Gastrocnemius medialis (tissue), 4 donors: Measurements from ENCODE around the gene LFNG. TPM values are rescaled to one million over a fixed set of nuclear protein-coding genes. Genes with fewer than 3 reads are reported as not detected.

Source experiments
- ATAC-seq, 2 donors: fragments of 150-250 bp; one replicate each; pipeline ENCODE4 v1.9.1; 2016
- DNase-seq, 2 donors: peaks; one replicate each; pipeline ENCODE4 v3.0.0-alpha.2; 2019
- H3K27ac ChIP-seq, 4 donors: fragments of 200-600 bp; sonication (generic); 1 replicate in 1 of 4; 2 replicates in 3 of 4; pipeline ENCODE4 v1.5.1; 2016 to 2018; ENCODE audit warnings: mild to moderate bottlenecking in 2 of 4, moderate library complexity in 1 of 4
- H3K27me3 ChIP-seq, 3 donors: fragments of 200-600 bp; sonication (generic) in 2 of 3; 1 replicate in 1 of 3; 2 replicates in 2 of 3; pipeline versions ENCODE4 v1.5.1 to v1.6.0; 2016 to 2019; ENCODE audit warnings: mild to moderate bottlenecking in 1 of 3, moderate library complexity in 1 of 3
- H3K36me3 ChIP-seq, 2 donors: fragments of 200-600 bp; sonication (generic) in 1 of 2; one replicate each; pipeline ENCODE4 v1.5.1; 2017 to 2018
- H3K4me1 ChIP-seq, 2 donors: fragments of 200-600 bp; sonication (generic) in 1 of 2; one replicate each; pipeline ENCODE4 v1.5.1; 2016 to 2017; ENCODE audit warnings: mild to moderate bottlenecking in 2 of 2
- H3K4me3 ChIP-seq, 4 donors: fragments of 200-600 bp; sonication (generic) in 3 of 4; 1 replicate in 1 of 4; 2 replicates in 3 of 4; pipeline ENCODE4 v1.5.1; 2016 to 2019; ENCODE audit warnings: mild to moderate bottlenecking in 2 of 4
- H3K9me3 ChIP-seq, 3 donors: fragments of 200-600 bp; sonication (generic) in 2 of 3; 1 replicate in 1 of 3; 2 replicates in 2 of 3; pipeline ENCODE4 v1.5.1; 2016 to 2019
- CTCF ChIP-seq, 5 experiments: fragments of 450-650 bp in 3 of 5; fragments of 200-600 bp in 2 of 5; sonication (generic) in 2 of 5; IDR thresholded peaks in 4 of 5; conservative IDR thresholded peaks in 1 of 5; 1 replicate in 4 of 5; 2 replicates in 1 of 5; pipeline ENCODE4 v1.5.1; 2016 to 2019; ENCODE audit warnings: antibody characterized with exemption in 5 of 5, mild to moderate bottlenecking in 3 of 5, moderate library complexity in 3 of 5
- POLR2A ChIP-seq, 2 donors: fragments of 450-650 bp; IDR thresholded peaks; one replicate each; pipeline ENCODE4 v1.6.1; 2017; ENCODE audit warnings: antibody characterized with exemption in 2 of 2, mild to moderate bottlenecking in 2 of 2, moderate library complexity in 2 of 2
- in situ Hi-C, 4 donors: fragments of 200-750 bp; cut with MboI; loops; one replicate each; pipeline versions ENCODE4 v1.15.0 to v1.8.0; 2017; ENCODE audit warnings: low sequenced_read_pairs in 4 of 4
- intact Hi-C: fragments of 100-400 bp; cut with DNase I; formaldehyde crosslinking; loops from one replicate; pipeline ENCODE4 v1.15.1; 2023; ENCODE audit warnings: low total_unique reads
- total RNA-seq, 4 donors: library from RNA; depleted of rRNA; stranded (reverse); fragments of >200 nt; gene quantifications; one replicate each; pipeline versions ENCODE4 v1.1.0 to v1.2.3, GENCODE V29; 2016

Gene LFNG
- total RNA-seq, 4 donors from 2014 or later: 1.0 to 5.9 (median 1.7) TPM

- peaks cover 20 to 25% of the 10 kb centered on the region in 2 donors for H3K4me1 ChIP-seq
- H3K27me3 ChIP-seq: no peaks in the 10 kb centered on the region
- intact Hi-C loops (no loop called here), in situ Hi-C loops (no loop called here)
- peak overlapping the region in 3 of 4 donors; percentile 1 to 37 (median 13) for H3K4me3 ChIP-seq
- H3K9me3 ChIP-seq: no peaks in the 10 kb centered on the region
- peak overlapping the region; percentile 6 to 57 (median 44) for H3K27ac ChIP-seq
- ATAC-seq: peak; percentile 76 to 85
- DNase-seq: peak; percentile 28 to 66
- TF ChIP-seq POLR2A (IDR thresholded peaks at IDR 0.05) (peak in 1 of 2 donors; percentile 7), CTCF (IDR thresholded peaks at IDR 0.05 in 4 of 5, conservative IDR thresholded peaks at IDR 0.05 in 1 of 5) (no peak)
- no peaks in the 10 kb centered on the region for H3K36me3 ChIP-seq
Observed at GRCh38 chr7:2508327-2509215, 11.0 kb upstream of the LFNG start.

- no peak overlapping the region for H3K4me3 ChIP-seq
Observed at GRCh38 chr7:2509298-2509906, 10.2 kb upstream of the LFNG start.

GRCh38 chr7:2510130-2510776, 9.3 kb upstream of the LFNG start:
- intact Hi-C loops (no loop called here), in situ Hi-C loops (no loop called here)
- no peak for TF ChIP-seq POLR2A (IDR thresholded peaks at IDR 0.05)
- no peak for TF ChIP-seq CTCF (IDR thresholded peaks at IDR 0.05 in 4 of 5, conservative IDR thresholded peaks at IDR 0.05 in 1 of 5)
- Histone ChIP-seq H3K4me1 (peaks cover 20 to 25% of the 10 kb centered on the region in 2 donors), H3K27me3 (no peaks in the 10 kb centered on the region), H3K4me3 (no peak overlapping the region), H3K36me3 (no peaks in the 10 kb centered on the region), H3K9me3 (no peaks in the 10 kb centered on the region), H3K27ac (no peak overlapping the region)
- ATAC-seq (no peak), DNase-seq (no peak)

More at GRCh38 chr7:2509298-2509906, 10.2 kb upstream of the LFNG start:
- Histone ChIP-seq H3K4me1 (peaks cover 20 to 25% of the 10 kb centered on the region in 2 donors), H3K36me3 (no peaks in the 10 kb centered on the region), H3K27me3 (no peaks in the 10 kb centered on the region), H3K9me3 (no peaks in the 10 kb centered on the region), H3K27ac (no peak overlapping the region)
- intact Hi-C loops: no loop called here
- ATAC-seq (no peak), DNase-seq (no peak)
- TF ChIP-seq POLR2A (IDR thresholded peaks at IDR 0.05) (no peak), CTCF (IDR thresholded peaks at IDR 0.05 in 4 of 5, conservative IDR thresholded peaks at IDR 0.05 in 1 of 5) (no peak)
- in situ Hi-C loops: no loop called here

- in situ Hi-C loops: no loop called here
- peaks cover 20 to 25% of the 10 kb centered on the region in 2 donors for H3K4me1 ChIP-seq
- ATAC-seq: no peak
- no peak overlapping the region for H3K27ac ChIP-seq
- no peak for DNase-seq
- no peaks in the 10 kb centered on the region for H3K36me3 ChIP-seq
- no peaks in the 10 kb centered on the region for H3K9me3 ChIP-seq
- H3K27me3 ChIP-seq: no peaks in the 10 kb centered on the region
- TF ChIP-seq CTCF (IDR thresholded peaks at IDR 0.05 in 4 of 5, conservative IDR thresholded peaks at IDR 0.05 in 1 of 5) (no peak), POLR2A (IDR thresholded peaks at IDR 0.05) (no peak)
- H3K4me3 ChIP-seq: no peak overlapping the region
- intact Hi-C loops: no loop called here
Observed at GRCh38 chr7:2510909-2511768, 8.4 kb upstream of the LFNG start.
